Measurements from ENCODE around the gene DDIT4. TPM values are rescaled to one million over a fixed set of nuclear protein-coding genes. Genes with fewer than 3 reads are reported as not detected.

The DDIT4 gene
- total and polyA plus RNA-seq, 9 of the 15 experiments (the other 6 are each of a cell fraction or from before 2014, with no cell fraction given), result 8.2 to 675 (median 159) TPM

DNA sequence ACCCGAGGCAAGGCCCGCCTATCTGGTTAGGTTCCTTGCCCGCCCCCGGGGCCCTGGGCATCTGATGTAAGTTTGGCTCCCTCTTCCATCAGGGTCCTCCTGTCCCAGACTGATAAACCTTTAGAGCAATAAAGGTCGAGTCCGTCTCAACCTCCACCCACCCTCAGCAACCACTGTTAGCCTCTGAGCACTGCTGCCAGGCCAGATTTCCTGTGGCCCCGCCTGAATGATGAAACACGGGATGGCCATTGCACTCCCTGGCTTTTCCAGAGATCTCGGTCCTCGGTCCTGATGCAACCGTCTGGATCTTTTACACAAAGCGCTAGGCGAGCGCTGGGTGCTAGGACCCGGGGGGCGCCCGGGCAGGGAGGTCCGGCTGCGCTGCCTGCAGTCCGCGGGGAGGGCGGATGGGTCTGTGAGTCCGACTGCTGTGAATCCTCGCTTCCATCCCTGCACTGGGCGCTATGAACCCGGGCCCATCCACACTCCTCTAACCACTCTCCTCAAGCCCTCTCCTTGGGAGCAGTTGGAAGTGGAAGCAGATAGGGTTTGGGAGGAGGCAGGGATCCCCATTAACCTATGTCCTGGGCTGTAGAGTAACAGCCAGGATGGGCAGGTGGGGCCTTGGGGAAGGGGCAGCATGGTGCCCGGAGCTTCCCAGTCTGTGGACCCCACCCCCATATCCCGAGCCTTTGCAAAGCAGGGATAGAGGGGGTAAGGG is 875 bp upstream of the DDIT4 start (continued):
- TF ChIP-seq, protein P1, sequence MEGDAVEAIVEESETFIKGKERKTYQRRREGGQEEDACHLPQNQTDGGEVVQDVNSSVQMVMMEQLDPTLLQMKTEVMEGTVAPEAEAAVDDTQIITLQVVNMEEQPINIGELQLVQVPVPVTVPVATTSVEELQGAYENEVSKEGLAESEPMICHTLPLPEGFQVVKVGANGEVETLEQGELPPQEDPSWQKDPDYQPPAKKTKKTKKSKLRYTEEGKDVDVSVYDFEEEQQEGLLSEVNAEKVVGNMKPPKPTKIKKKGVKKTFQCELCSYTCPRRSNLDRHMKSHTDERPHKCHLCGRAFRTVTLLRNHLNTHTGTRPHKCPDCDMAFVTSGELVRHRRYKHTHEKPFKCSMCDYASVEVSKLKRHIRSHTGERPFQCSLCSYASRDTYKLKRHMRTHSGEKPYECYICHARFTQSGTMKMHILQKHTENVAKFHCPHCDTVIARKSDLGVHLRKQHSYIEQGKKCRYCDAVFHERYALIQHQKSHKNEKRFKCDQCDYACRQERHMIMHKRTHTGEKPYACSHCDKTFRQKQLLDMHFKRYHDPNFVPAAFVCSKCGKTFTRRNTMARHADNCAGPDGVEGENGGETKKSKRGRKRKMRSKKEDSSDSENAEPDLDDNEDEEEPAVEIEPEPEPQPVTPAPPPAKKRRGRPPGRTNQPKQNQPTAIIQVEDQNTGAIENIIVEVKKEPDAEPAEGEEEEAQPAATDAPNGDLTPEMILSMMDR (IDR thresholded peaks at IDR 0.05 in 2 of 3, conservative IDR thresholded peaks at IDR 0.05 in 1 of 3; ENCODE audit: insufficient read depth in 2 of 3, low read depth in 1 of 3, low read length in 3 of 3), result no peak
- TF ChIP-seq ZNF24 (IDR thresholded peaks at IDR 0.05) (no peak), SMARCA4 (IDR thresholded peaks at IDR 0.05) (no peak; the same call in 1 of the 2 replicates), ZNF830 (CRISPR knock-in tag; IDR thresholded peaks at IDR 0.05) (peak; percentile 99), KAT2B (IDR thresholded peaks at IDR 0.05; ENCODE audit: low read depth, low read length) (no peak), PRPF4 (IDR thresholded peaks at IDR 0.05; ENCODE audit: insufficient read depth, low read depth, low read length, poor library complexity, severe bottlenecking) (no peak), KAT8 (IDR thresholded peaks at IDR 0.05; ENCODE audit: low read depth) (no peak), XRCC4 (IDR thresholded peaks at IDR 0.05; ENCODE audit: extremely low read depth, insufficient read depth, insufficient read length) (no peak), CBFA2T2 (conservative IDR thresholded peaks at IDR 0.05) (no peak), CCAR2 (IDR thresholded peaks at IDR 0.05; ENCODE audit: low read depth, low read length) (no peak), HDAC6 (IDR thresholded peaks at IDR 0.05; ENCODE audit: low read depth, low read length) (no peak), ZNF134 (CRISPR knock-in tag; conservative IDR thresholded peaks at IDR 0.05) (no peak), ASH1L (IDR thresholded peaks at IDR 0.05; ENCODE audit: borderline replicate concordance, low read depth, partially characterized antibody) (no peak), PHF21A (IDR thresholded peaks at IDR 0.05; ENCODE audit: borderline replicate concordance, low read depth) (no peak), GTF2A2 (tag; IDR thresholded peaks at IDR 0.05) (peak; percentile 24; the same call in 1 of the 2 replicates), MYBL2 (IDR thresholded peaks at IDR 0.05; ENCODE audit: low read depth) (no peak), MYBL2 (CRISPR knock-in tag; IDR thresholded peaks at IDR 0.05; ENCODE audit: borderline replicate concordance) (no peak), TRIM28 (IDR thresholded peaks at IDR 0.05) (peak; percentile 21; the same call in 1 of the 2 replicates), ZNF146 (CRISPR knock-in tag; IDR thresholded peaks at IDR 0.05; ENCODE audit: unreplicated experiment) (no peak)
- TF ChIP-seq, protein P2, sequence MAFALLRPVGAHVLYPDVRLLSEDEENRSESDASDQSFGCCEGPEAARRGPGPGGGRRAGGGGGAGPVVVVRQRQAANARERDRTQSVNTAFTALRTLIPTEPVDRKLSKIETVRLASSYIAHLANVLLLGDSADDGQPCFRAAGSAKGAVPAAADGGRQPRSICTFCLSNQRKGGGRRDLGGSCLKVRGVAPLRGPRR (CRISPR knock-in tag; IDR thresholded peaks at IDR 0.05), result no peak
- TF ChIP-seq, protein P3, sequence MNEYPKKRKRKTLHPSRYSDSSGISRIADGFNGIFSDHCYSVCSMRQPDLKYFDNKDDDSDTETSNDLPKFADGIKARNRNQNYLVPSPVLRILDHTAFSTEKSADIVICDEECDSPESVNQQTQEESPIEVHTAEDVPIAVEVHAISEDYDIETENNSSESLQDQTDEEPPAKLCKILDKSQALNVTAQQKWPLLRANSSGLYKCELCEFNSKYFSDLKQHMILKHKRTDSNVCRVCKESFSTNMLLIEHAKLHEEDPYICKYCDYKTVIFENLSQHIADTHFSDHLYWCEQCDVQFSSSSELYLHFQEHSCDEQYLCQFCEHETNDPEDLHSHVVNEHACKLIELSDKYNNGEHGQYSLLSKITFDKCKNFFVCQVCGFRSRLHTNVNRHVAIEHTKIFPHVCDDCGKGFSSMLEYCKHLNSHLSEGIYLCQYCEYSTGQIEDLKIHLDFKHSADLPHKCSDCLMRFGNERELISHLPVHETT (CRISPR knock-in tag; conservative IDR thresholded peaks at IDR 0.05 in 1 of 2, IDR thresholded peaks at IDR 0.05 in 1 of 2), result peak in 1 of 2 experiments; percentile 76; a peak in 1 of 4 replicates
- TF ChIP-seq, protein P4, sequence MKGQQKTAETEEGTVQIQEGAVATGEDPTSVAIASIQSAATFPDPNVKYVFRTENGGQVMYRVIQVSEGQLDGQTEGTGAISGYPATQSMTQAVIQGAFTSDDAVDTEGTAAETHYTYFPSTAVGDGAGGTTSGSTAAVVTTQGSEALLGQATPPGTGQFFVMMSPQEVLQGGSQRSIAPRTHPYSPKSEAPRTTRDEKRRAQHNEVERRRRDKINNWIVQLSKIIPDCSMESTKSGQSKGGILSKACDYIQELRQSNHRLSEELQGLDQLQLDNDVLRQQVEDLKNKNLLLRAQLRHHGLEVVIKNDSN (CRISPR knock-in tag; IDR thresholded peaks at IDR 0.05), result peak; percentile 57
- TF ChIP-seq, protein P5, sequence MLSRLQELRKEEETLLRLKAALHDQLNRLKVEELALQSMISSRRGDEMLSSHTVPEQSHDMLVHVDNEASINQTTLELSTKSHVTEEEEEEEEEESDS (CRISPR knock-in tag; IDR thresholded peaks at IDR 0.05), result no peak
